Thyroid gland (tissue), 4 donors: ENCODE results near the gene PDE1C.

ENCODE experiments used
- CTCF ChIP-seq, 6 experiments: fragments of 200-600 bp in 3 of 6; fragments of 450-650 bp in 3 of 6; sonication (generic) in 3 of 6; IDR thresholded peaks; one replicate each; pipeline ENCODE4 v1.5.1; 2016 to 2019; ENCODE audit warnings: antibody characterized with exemption in 6 of 6, mild to moderate bottlenecking in 2 of 6, inconsistent platforms in 1 of 6, moderate library complexity in 1 of 6
- POLR2A ChIP-seq, 2 donors: fragments of 450-650 bp; IDR thresholded peaks; one replicate each; pipeline ENCODE4 v1.6.1; 2017; ENCODE audit warnings: antibody characterized with exemption in 2 of 2, mild to moderate bottlenecking in 2 of 2, moderate library complexity in 1 of 2

GRCh38 chr7:31896925-31897324, 173.3 kb downstream of the PDE1C start:
- TF ChIP-seq CTCF (IDR thresholded peaks at IDR 0.05) (no peak), POLR2A (IDR thresholded peaks at IDR 0.05) (no peak)
